ENCODE measurements around the gene PARVA. TPM values are rescaled to one million over a fixed set of nuclear protein-coding genes. Genes with fewer than 3 reads are reported as not detected.
A peak's percentile ranks its signal among the peaks of the same experiment; 100 is the strongest.

Gene PARVA
- polyA plus RNA-seq, 5 donors, result 84.7 to 105 (median 89.8) TPM

GRCh38 chr11:12456651-12457579, 79.5 kb downstream of the PARVA start:
- DNase-seq, result no peak

- no peak for DNase-seq
Observed at GRCh38 chr11:12458042-12458441, 80.7 kb downstream of the PARVA start.

GRCh38 chr11:12459374-12459773, 82.0 kb downstream of the PARVA start:
- DNase-seq, result no peak

- no peak for DNase-seq
Observed at GRCh38 chr11:12459865-12460444, 82.6 kb downstream of the PARVA start.

- DNase-seq, result no peak
Observed at GRCh38 chr11:12460466-12460865, 83.1 kb downstream of the PARVA start.

DNA sequence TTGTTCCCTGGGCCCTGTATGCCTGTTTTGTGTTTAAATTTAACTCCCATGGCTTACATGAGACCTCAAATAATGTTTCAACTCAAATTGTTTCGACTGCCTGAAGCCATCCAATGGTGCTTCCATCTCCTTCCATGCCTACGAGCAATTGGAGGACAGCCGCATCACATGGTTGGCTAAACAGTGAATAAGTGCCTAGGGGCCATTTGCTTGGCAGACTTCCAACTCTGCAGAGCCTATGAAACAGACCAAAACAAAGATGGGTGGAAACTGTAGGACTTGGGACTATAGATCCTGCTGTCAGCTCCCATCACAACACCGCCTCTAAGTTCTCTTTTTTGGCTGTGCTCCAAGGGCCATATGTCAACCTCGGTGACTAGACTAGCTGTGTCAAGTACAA, 84.1 kb downstream of the PARVA start:
- DNase-seq, result no peak

GRCh38 chr11:12464303-12464702, 86.9 kb downstream of the PARVA start:
- no peak for DNase-seq

DNA sequence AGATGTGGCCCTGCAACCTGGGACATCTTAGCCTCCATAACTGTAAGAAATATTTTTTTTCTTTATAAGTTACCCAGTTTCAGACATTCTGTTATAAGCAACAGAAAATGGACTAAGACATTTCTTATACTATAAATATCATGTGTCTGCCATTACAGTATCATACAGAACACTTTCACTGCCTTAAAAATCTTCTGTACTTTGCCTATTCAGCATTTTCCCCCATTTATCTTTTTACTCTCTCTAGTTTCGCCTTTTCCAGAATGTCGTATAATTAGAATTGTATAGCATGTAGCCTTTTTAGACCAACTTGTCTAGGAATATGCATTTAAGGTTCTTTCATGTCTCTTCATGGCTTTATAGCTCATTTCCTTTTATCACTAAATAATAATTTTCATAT, 88.0 kb downstream of the PARVA start:
- no peak for DNase-seq

DNA sequence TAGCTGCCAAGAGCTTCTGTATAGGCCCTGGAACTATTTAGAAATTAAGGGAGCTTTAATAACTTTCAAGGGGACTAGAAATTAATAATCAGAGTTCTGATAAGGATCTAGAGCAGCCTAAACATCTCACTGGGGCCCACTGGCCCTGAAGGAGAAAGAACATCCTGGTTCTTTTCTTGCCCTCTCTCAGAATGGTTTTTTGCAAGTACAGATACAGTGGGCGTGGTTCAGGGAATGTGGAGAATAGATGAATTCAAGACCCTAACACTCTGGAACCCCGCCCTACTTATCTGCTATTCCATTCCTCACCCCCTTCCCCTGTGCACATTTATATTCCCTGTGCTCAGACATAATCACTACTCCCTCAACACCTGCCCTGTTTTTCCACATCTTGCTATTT, 90.2 kb downstream of the PARVA start:
- DNase-seq, result no peak

DNA sequence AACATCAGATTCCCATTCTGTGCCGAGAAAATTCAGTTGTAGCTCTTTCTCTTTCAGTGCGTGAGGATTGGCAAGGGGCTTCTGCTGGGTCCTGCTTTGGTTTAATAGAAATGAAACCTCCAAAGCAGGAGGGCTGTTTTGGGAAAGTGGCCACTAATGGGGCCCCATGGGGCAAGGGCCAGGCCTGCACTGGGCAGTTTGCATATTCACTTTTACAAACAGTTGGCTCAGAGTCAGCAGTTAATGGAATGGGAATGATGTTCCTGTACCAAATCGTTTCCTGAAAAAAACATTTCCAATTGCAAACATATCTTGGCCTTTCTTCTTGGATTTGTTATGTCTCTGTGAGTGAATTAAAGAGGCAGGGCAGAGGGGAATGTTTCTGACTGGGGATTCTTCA, 92.1 kb downstream of the PARVA start:
- peak; percentile 30 to 42 for DNase-seq

DNA sequence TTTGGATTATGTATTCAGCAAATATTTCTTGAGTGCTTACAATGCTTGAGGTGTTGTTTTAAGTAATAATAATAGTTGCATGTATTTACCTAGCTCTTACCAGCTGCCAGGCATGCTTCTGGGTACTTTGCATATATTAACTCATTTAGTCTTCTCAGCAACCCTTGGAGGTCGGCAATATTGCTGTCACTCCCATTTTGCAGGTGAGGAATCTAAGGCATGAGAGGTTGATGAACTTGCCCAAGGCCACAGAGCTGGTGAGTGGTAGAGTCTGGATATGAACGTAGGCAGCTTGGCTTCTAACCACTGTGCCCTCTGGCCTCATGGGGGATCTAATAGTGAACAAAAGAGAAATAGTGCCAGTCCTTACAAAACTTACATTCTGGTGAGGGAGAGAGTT, 92.9 kb downstream of the PARVA start:
- no peak for DNase-seq

DNA sequence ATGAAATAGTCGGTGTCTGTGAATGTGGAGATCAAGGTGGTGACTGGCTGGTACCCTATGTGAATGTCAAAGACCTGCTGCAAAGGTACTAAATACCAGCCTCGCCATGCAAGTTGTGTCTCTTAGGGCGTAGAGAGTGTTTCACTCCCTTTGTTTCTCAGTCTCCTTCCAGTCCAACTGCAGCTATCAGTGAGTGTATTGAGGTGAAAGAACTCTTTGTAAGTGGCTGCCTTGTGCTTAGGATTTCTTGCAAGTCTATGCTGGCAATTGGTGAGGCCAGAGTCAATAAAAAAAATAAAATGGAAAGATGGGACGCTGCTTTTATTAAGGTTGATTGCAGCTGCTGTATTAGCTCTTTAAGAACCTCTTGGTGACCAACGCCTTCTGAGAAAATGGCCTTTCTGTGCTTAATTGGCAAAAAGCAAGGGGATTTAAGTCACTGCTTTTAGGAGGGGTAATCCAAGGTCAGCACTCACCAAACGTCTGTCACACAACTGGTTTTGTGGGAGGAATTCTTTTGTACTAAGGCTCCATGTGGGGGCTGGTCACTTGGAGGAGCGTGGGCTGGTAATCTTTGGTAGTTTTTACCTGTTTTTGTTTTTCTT, 95.1 kb downstream of the PARVA start:
- DNase-seq, result no peak

- DNase-seq, result no peak
Observed at GRCh38 chr11:12473381-12473780, 96.0 kb downstream of the PARVA start.

- no peak for DNase-seq
Observed at GRCh38 chr11:12474871-12475270, 97.5 kb downstream of the PARVA start.

DNA sequence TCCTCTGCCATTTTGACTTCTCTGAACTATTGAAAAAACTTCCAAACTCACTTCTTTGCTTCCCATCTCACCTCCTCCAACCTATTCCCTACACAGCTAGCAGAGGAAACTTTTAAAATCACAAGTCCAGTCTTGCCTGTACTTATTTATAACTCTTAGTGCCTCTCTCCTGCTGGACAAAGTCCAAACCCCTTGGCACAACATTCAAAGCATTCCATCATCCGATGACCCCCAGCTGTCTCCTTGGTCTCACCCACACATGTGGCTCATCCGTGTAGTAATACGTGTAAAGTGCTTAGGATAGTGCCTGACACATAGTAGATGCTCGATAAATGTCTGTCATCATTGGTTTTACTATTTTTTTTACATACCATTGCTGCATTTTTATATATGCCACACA, 101.4 kb downstream of the PARVA start:
- DNase-seq, result no peak

DNA sequence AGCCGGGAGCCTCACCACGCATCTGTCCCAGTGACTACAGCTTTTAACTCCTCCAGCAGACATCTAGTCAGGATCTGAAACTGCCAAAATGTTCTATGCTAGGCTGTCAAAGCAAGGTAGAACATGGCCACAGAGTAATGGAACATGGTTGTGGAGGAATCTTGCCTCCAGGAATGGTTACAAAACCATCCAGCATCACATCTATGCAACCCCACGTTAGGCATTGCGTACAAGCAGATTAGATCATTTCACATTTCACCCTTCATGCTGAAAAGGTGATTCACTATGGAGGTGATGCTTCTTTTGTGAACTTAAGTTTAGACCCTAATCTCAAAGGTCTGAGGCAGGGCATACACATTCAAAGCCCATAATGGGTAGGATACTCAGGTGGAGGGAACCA, 103.0 kb downstream of the PARVA start:
- DNase-seq, result no peak

- DNase-seq, result no peak
Observed at GRCh38 chr11:12482839-12483238, 105.5 kb downstream of the PARVA start.

- DNase-seq, result no peak
Observed at GRCh38 chr11:12483604-12484003, 106.2 kb downstream of the PARVA start.

DNA sequence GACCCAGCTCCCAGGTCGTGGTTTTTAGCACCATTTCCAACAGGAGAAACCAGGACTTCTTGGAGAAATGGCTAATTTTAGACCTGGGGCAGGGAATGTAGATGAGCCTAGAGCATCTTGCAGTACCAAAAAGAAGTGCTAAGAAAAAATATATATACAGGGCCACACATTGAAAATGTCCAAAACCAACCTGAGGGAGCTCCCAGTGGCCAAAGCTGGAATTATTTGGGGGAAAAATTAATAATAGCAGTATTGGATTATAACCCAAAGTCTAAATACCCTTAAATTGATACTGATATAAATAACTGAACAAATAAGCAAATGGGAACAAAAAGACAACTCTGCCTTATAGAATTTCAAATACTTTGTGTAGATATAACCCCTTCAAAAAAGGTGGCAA, 108.0 kb downstream of the PARVA start:
- DNase-seq, result no peak

GRCh38 chr11:12489246-12489772, 111.9 kb downstream of the PARVA start:
- DNase-seq, result no peak

DNA sequence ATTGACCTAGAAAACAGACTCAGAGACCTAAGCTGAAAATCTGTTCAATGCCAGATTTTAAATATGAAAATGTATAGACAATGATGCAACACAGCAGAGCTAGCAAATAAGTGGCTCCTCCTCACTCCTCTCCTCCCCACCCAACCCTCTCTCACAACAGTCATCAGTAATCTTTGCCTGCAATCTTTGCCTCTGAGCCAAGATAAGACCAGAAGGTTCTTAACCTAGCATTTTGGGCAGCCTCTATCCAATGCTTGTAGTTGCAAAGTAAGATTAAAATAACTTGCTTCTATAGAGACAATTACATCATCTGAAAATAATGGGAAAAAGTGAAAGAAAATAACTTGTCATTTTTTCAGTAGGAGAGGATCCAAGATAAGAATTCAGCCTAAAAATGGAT, 117.3 kb downstream of the PARVA start:
- DNase-seq, result no peak

DNA sequence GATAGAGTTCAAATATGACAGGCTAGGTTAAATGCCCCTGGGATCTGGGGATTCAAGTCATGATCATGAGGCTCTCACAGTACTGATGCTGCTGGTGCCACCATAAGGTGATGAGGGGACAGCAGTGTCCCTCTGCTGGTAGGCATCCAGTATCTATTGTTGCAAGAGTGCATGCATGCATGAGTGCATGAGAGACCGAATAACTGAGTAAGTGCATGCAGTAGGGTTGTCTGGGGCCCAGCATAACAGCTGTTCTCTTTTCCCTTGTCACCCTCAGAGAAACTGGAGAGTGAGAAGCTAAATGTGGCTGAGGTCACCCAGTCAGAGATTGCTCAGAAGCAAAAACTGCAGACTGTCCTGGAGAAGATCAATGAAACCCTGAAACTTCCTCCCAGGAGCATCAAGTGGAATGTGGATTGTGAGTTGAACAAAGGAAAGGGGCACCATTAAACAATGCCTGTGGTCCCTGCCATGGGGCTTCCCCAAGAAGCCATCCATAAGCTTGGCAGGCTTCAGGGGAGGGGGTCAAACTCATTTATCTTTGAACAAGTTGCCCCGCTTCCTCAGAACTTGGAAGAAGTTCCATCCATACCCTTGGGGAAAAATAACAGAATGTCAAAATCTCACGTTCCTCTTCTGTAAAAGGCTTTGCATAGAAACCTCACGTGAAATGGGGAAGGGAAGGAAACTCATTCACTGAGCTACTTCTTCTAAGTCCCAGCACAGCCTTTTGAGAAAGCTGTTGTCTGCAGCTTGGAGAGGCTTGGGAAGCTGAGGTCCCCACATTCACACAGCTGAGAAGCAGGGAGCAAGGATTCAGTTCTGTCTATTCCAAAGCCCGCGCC, 119.0 kb downstream of the PARVA start:
- DNase-seq, result peak in 1 of 2 donors; percentile 33

Data from right lung (tissue), 5 donors.